ENCODE results near the gene ERVH48-1. TPM values are rescaled to one million over a fixed set of nuclear protein-coding genes. Genes with fewer than 3 reads are reported as not detected.

ERVH48-1 gene
- total RNA-seq, 1 experiment from 2014 or later = not detected

GRCh38 chr21:42903817-42904216, 21.6 kb downstream of the ERVH48-1 start:
- CTCF ChIA-PET = no interaction called here
- DNase-seq (ENCODE audit: unreplicated experiment) = no peak
- Mint-ChIP-seq H3K9me3 (ENCODE audit: unreplicated experiment) (no peaks in the 10 kb centered on the region), H3K36me3 (ENCODE audit: insufficient read depth, unreplicated experiment) (peaks cover 91% of the 10 kb centered on the region), H3K4me1 (ENCODE audit: insufficient read depth, unreplicated experiment) (no peaks in the 10 kb centered on the region), H3K27me3 (ENCODE audit: insufficient read depth, unreplicated experiment) (no peaks in the 10 kb centered on the region), H3K27ac (ENCODE audit: low read depth, unreplicated experiment) (no peak overlapping the region), H3K4me3 (ENCODE audit: unreplicated experiment) (no peak overlapping the region)
- intact Hi-C loops (cut with micrococcal nuclease) = no loop called here
- TF ChIP-seq, protein P1, sequence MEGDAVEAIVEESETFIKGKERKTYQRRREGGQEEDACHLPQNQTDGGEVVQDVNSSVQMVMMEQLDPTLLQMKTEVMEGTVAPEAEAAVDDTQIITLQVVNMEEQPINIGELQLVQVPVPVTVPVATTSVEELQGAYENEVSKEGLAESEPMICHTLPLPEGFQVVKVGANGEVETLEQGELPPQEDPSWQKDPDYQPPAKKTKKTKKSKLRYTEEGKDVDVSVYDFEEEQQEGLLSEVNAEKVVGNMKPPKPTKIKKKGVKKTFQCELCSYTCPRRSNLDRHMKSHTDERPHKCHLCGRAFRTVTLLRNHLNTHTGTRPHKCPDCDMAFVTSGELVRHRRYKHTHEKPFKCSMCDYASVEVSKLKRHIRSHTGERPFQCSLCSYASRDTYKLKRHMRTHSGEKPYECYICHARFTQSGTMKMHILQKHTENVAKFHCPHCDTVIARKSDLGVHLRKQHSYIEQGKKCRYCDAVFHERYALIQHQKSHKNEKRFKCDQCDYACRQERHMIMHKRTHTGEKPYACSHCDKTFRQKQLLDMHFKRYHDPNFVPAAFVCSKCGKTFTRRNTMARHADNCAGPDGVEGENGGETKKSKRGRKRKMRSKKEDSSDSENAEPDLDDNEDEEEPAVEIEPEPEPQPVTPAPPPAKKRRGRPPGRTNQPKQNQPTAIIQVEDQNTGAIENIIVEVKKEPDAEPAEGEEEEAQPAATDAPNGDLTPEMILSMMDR (IDR thresholded peaks at IDR 0.05; ENCODE audit: unreplicated experiment) = no peak
- BruUV-seq (replicated peaks) = no TSS peak
- POLR2A ChIA-PET = interaction anchor here (1.2 kb wide), 1 partner anchor 11 kb away, joined by 4 read pairs; no protein-coding TSS in a partner anchor

GRCh38 chr21:42900446-42900845, 25.0 kb downstream of the ERVH48-1 start:
- Mint-ChIP-seq H3K27ac (ENCODE audit: low read depth, unreplicated experiment) (no peak overlapping the region), H3K4me1 (ENCODE audit: insufficient read depth, unreplicated experiment) (no peaks in the 10 kb centered on the region), H3K27me3 (ENCODE audit: insufficient read depth, unreplicated experiment) (no peaks in the 10 kb centered on the region), H3K4me3 (ENCODE audit: unreplicated experiment) (no peak overlapping the region), H3K9me3 (ENCODE audit: unreplicated experiment) (no peaks in the 10 kb centered on the region), H3K36me3 (ENCODE audit: insufficient read depth, unreplicated experiment) (peaks cover 84% of the 10 kb centered on the region)
- intact Hi-C loops (cut with micrococcal nuclease) = no loop called here
- DNase-seq (ENCODE audit: unreplicated experiment) = no peak
- TF ChIP-seq, protein P1 (IDR thresholded peaks at IDR 0.05; ENCODE audit: unreplicated experiment) = no peak
- CTCF ChIA-PET = interaction anchor here (0.6 kb wide), 1 partner anchor 16 kb away, joined by 5 read pairs; no protein-coding TSS in a partner anchor
- POLR2A ChIA-PET = interaction anchor here (0.6 to 0.8 kb wide), 2 partner anchors 9 to 1117 kb away, joined by 3 to 5 read pairs; no protein-coding TSS in a partner anchor
- BruUV-seq (replicated peaks) = no TSS peak

DNA sequence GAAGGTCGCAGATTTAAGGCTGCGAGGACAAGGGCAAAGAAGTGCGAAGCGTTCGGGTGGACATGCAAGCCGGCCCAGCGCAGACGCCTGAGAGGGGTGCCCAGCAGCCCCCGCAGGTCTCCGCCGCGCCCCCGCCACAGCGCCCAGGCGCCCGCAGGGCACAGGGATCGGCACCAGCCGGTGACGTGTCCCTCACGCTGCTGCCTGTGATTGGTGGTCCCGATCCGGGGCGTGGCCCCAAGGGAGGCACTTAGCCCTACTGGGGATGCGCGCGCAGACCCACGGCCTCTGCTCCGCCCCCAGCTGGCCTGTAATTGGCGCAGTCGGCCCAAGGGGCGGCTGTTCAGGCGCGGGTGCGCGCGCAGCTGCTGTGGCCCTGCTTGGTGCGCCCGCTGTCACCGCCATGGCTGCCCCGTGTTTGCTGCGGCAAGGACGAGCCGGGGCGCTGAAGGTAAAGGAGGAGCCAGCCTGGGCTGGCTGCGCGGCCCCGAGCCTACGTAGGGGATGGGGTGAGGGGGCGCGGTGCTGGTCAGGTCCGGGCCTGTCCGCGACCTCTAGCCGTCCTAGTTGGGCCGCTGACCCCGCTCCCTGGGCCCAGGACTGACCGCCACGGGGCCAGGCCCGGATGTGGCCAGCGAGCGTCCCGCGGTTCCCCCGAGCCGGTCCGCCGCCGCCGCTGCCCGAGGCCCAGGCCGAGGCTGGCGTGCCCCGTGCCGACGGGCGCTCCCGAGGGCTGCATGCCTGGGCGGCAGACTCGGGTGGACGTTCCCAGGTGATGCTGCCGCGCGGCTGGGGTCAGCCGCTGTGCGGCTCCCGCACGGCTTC, 32.3 kb downstream of the ERVH48-1 start, which contains the start of gene NDUFV3:
Gene NDUFV3 (plus strand): TSS at position 379 of the 825 bp plus-strand sequence. CDS start 25 bp downstream, at position 404.
- H3K4me1 Mint-ChIP-seq (ENCODE audit: insufficient read depth, unreplicated experiment) = peaks cover 6% of the 10 kb centered on the region
- H3K4me3 Mint-ChIP-seq (ENCODE audit: unreplicated experiment) = peak within 1 kb of the TSS; percentile 82
- H3K27me3 Mint-ChIP-seq (ENCODE audit: insufficient read depth, unreplicated experiment) = no peaks in the 10 kb centered on the region
- ChIA-PET CTCF (interaction anchor here (0.5 to 0.9 kb wide), 2 partner anchors 15 to 95 kb away, joined by 3 to 4 read pairs; no protein-coding TSS in a partner anchor), POLR2A (interaction anchor here (0.5 to 7.6 kb wide), 26 partner anchors 10 to 896 kb away, joined by 3 to 105 read pairs (median 4); partner anchors contain the start of genes PKNOX1 and WDR4)
- BruUV-seq (replicated peaks) = no TSS peak
- intact Hi-C loops (cut with micrococcal nuclease) = loop anchor here (5.0 to 10.0 kb wide), 2 partner anchors 62 to 754 kb away; no protein-coding TSS in a partner anchor
- DNase-seq (ENCODE audit: unreplicated experiment) = peak; percentile 99
- TF ChIP-seq, protein P1 (IDR thresholded peaks at IDR 0.05; ENCODE audit: unreplicated experiment) = no peak
- H3K9me3 Mint-ChIP-seq (ENCODE audit: unreplicated experiment) = no peaks in the 10 kb centered on the region
- peak within 1 kb of the TSS; percentile 96 for H3K27ac Mint-ChIP-seq (ENCODE audit: low read depth, unreplicated experiment)
- H3K36me3 Mint-ChIP-seq (ENCODE audit: insufficient read depth, unreplicated experiment) = peaks cover 39% of the 10 kb centered on the region

- H3K27me3 Mint-ChIP-seq (ENCODE audit: insufficient read depth, unreplicated experiment) = no peaks in the 10 kb centered on the region
- peak overlapping the region; percentile 82 for H3K4me3 Mint-ChIP-seq (ENCODE audit: unreplicated experiment)
- ChIA-PET CTCF (interaction anchor here (0.5 to 0.9 kb wide), 4 partner anchors 14 to 379 kb away, joined by 3 to 4 read pairs (median 4); partner anchors contain the start of gene SLC37A1), POLR2A (interaction anchor here (0.5 to 7.6 kb wide), 20 partner anchors 11 to 896 kb away, joined by 3 to 105 read pairs (median 4); partner anchors contain the start of genes PKNOX1 and WDR4)
- BruUV-seq (replicated peaks) = TSS peak; percentile 96
- peak overlapping the region; percentile 96 for H3K27ac Mint-ChIP-seq (ENCODE audit: low read depth, unreplicated experiment)
- no peaks in the 10 kb centered on the region for H3K9me3 Mint-ChIP-seq (ENCODE audit: unreplicated experiment)
- intact Hi-C loops (cut with micrococcal nuclease) = loop anchor here (5.0 to 10.0 kb wide), 2 partner anchors 62 to 755 kb away; no protein-coding TSS in a partner anchor
- peaks cover 6% of the 10 kb centered on the region for H3K4me1 Mint-ChIP-seq (ENCODE audit: insufficient read depth, unreplicated experiment)
- no peak for DNase-seq (ENCODE audit: unreplicated experiment)
- TF ChIP-seq, protein P1 (IDR thresholded peaks at IDR 0.05; ENCODE audit: unreplicated experiment) = no peak
- H3K36me3 Mint-ChIP-seq (ENCODE audit: insufficient read depth, unreplicated experiment) = peaks cover 33% of the 10 kb centered on the region
Measured at GRCh38 chr21:42892582-42892930, 32.9 kb downstream of the ERVH48-1 start.
